GM12874 (cell line): Measurements from ENCODE around the gene ARF1.

Experiments
- CTCF ChIP-seq: IDR thresholded peaks from 2 replicates; pipeline ENCODE4 v1.5.1; 2011; ENCODE audit warnings: low read depth, mild to moderate bottlenecking, control low read depth, low read length, moderate library complexity; ENCODE audit not compliant: insufficient read depth

ARF1 gene

GRCh38 chr1:228082214-228082917 lies at the start of gene ARF1:
Gene ARF1 (plus strand): TSS chr1:228082708. CDS start chr1:228097115, 14,407 bp downstream.
- TF ChIP-seq CTCF: no peak

GRCh38 chr1:228033376-228033775 lies 49.1 kb upstream of the ARF1 start:
- no peak for TF ChIP-seq CTCF

GRCh38 chr1:228034954-228035837 lies 47.3 kb upstream of the ARF1 start:
- TF ChIP-seq CTCF: no peak

- no peak for TF ChIP-seq CTCF
Observed at GRCh38 chr1:228035844-228036243, 46.7 kb upstream of the ARF1 start.

- TF ChIP-seq CTCF: no peak
Observed at GRCh38 chr1:228036701-228037231, 45.7 kb upstream of the ARF1 start.

- no peak for TF ChIP-seq CTCF
Observed at GRCh38 chr1:228037401-228038386, 44.8 kb upstream of the ARF1 start.
